SH-SY5Y (cell line): ENCODE results near the gene SMAD3.

Experiments
- GATA2 ChIP-seq: IDR thresholded peaks from 2 replicates; pipeline ENCODE4 v1.6.1; 2011; ENCODE audit warnings: mild to moderate bottlenecking, low read depth, low read length
- GATA3 ChIP-seq: IDR thresholded peaks from 2 replicates; pipeline ENCODE4 v1.6.1; 2011; ENCODE audit warnings: low read depth, mild to moderate bottlenecking, low read length, moderate library complexity

The SMAD3 gene

GRCh38 chr15:67048281-67049279 is 16.8 kb upstream of the SMAD3 start:
- TF ChIP-seq GATA2 = no peak
- TF ChIP-seq GATA3 = no peak

DNA sequence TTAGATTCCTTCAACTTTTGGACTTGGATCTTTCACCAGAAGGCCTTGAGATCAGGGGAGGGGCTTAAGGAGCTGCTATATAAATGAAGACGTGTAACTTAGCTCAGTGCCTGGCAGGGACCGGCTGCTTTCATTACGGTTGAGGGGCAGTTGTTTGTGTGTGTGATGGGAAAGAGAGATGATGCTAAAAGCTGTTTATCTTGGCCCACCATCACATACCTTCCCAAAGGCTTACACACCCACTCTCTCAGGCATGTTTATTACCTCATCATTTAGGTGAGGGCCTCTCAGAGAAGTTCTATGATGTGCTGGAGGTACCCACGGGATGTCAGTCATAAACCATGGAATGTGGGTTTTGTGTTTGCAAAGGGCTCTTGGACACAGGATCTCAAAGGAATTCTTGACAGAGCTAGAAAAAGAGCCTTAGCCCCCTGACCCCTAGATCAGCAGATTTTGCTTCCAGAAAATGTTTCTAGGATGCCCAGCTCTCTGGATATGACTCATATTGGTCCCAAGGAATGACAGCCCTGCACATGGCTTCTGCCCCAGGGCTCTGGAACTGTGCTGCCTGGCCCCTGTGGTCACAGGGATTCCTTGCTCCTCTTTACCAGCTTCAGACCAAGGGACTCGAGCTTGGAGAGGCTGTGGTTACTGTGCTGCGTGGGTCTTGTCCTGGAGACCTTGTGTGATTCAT is 15.9 kb upstream of the SMAD3 start:
- no peak for TF ChIP-seq GATA2

GRCh38 chr15:67050062-67050461 is 15.3 kb upstream of the SMAD3 start:
- TF ChIP-seq GATA3 (no peak), GATA2 (no peak)

DNA sequence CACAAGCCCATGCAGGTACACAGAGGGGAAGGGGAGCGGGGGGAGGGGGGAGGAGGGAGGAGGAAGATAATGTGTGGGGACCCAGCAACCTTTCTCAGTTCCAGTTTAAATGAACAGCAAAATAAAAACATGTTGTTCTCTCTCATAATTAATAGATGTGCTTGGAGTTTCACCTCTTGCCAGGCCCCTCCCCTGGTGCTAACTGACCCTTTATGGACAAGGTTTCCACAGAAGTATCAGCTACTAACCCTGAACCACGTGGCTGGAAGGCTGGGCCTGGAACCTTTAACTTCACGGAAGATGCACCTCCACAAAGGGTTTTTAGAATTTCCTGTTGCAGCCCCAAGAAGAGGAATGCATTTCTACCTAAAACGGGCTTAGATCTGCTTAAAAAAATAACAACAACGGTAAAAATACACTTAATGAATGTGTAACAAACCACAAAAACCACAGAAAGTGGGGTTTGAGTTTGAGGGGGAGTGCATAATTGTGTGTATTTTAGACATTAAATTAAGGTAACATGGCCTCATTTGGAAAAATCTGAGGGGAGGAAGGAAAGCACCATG is 14.8 kb upstream of the SMAD3 start:
- TF ChIP-seq GATA2 (no peak), GATA3 (no peak)

DNA sequence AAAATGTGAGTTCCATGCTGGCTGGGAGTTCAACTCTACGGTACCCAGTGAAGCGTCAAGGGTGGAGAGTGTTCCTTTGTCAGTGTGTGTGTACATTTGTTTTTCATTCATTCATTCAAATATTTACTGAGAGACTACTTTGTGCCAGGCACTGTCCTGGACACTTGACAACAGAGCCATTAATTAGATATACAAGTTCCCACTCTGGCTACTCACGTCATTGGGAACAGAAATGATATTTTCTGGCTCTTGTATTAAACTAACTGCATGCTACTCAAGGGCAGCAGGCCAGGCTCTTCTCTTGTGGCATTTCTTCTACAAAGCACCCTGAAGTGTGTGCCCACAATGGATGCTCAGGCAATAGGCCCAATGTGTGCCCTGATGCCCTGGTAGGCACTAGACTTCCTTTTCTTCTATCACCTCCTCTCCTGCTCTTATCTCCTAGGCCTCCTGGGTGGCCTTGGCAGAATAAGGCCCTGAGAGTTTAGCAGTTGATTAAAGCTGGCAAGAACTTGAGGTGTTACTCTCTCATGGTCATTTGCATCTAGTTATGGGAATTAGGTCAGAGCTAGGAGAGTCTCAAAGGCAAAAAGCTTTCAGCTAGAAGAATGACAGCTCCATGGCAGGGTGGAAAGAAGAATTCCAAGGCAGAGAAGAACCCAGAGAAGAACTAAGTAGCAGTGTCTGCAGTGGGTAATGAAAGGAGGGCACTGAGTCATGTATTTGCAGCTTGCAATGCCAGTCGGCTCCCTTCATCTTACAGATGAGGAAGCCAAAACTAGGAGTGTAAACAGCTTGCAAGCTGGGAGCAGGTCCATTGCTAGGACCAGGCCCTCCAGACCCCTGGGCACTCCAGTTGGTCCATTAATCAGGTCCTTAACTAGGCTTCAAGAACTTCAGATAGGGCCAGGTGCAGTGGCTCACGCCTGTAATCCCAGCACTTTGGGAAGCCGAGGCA is 14.0 kb upstream of the SMAD3 start:
- TF ChIP-seq GATA2 (no peak), GATA3 (no peak)

GRCh38 chr15:67054676-67055075 is 10.7 kb upstream of the SMAD3 start:
- TF ChIP-seq GATA3 = no peak
- no peak for TF ChIP-seq GATA2

DNA sequence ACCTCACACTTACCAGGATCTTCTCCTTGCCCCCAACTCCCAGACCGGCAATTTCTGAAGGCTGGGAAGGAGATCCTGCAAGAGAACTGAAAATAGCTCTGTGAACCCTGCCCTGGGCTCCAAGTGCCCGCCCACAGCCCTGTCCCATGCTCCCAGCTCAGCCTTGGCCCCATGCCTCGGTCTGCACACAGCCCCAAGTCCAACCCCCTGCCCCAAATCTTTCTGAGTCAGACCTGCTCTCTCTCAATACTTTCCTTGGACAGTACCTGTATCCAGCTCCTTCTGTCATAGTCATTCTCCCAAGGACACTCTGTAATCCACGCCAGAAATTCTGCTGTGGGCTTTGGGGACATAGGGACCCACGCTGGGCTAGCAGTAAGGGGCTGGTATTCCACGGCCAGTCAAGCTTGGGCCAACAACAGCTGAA is 6.3 kb upstream of the SMAD3 start:
- TF ChIP-seq GATA3 (no peak), GATA2 (no peak)

DNA sequence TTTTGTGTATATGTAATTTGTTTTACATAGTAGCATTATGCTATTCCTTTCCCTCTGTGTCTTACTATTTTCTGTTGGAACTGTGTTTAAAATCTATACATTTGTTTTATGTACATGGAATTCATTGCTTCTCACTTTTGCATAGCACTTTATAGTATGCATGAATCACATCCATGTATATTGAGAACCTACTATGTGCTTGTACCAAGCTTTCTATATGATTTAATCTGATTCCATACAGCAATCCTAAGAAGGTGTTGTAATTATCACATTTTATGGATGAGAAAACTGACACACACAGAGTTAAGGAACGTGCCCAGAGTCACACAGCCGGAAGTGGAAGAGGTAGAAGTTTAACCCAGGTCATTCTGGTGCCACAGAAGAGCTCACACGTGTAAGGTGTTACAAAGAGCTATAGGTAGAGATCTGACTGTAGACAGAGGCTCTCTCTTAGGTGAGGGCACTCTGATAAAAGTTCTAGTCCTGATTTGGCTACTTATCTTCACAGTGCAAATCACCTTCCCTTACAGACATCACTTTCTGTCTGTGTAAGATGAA is 3.5 kb upstream of the SMAD3 start:
- no peak for TF ChIP-seq GATA3
- no peak for TF ChIP-seq GATA2

DNA sequence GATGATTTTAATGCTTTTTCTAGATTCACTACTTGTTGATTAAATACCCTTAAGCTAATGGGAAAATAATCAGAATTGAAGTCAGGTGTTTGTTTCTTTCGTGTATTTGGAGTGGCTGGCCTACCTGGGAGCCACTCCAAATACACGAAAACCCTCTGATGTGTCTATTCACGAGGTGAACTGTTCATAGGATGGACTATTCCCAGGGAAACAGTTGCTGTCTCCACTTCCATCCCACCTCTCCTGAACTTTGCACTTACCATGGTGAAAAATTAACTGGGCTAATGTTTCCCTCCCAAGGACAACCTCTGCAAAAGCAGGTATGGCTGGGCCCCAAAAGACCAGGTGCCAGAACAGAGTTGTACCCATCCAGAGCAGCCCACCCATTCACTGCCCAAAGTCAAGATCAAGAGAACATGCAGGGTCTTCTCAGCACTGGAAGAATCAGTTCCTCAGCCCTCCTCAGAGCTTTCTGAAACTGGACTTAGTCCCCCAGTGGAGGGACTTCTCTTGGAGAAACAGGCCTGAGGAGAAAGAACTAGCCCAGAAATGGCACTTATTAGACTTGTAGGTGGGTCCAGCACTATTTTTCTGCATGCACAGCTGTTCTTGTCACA is 2.9 kb upstream of the SMAD3 start:
- TF ChIP-seq GATA3 (no peak), GATA2 (no peak)

- TF ChIP-seq GATA3 = no peak
- TF ChIP-seq GATA2 = no peak
These were observed 1.5 kb upstream of the SMAD3 start for GRCh38 chr15:67063689-67064606.

GRCh38 chr15:67064607-67065530 is 533 bp upstream of the SMAD3 start:
- TF ChIP-seq GATA3 (no peak), GATA2 (no peak)
